CD4-positive, alpha-beta T cell treated with Interleukin-17A for 1 hour (primary cell): ENCODE measurements around the gene ZNF480.
A peak's percentile ranks its signal among the peaks of the same experiment; 100 is the strongest.
"Not testable (repeated sequence)": the region's sequence is repeated elsewhere in the genome, so short reads cannot be mapped to it uniquely, and the experiment has no call there.

Experiments used
- DNase-seq: peaks from one replicate; pipeline ENCODE4 v3.0.0-alpha.2; 2020

Gene ZNF480

DNA sequence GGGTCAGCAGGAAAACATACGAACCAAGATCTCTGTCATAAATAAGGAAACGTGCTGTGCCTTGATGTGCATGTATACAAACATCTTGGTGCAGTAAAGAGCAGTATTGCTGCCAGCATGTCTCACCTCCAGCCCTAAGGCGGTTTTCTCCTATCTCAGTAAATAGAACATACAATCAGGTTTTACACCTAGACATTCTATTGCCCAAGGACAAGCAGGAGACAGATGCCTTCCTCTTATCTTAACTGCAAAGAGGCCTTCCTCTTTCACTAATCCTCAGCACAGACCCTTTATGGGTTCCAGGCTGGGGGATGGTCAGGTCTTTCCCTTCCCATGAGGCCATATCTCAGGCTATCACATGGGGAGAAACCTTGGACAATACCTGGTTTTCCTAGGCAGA lies 42.1 kb downstream of the ZNF480 start:
- DNase-seq, result not testable (repeated sequence)

DNA sequence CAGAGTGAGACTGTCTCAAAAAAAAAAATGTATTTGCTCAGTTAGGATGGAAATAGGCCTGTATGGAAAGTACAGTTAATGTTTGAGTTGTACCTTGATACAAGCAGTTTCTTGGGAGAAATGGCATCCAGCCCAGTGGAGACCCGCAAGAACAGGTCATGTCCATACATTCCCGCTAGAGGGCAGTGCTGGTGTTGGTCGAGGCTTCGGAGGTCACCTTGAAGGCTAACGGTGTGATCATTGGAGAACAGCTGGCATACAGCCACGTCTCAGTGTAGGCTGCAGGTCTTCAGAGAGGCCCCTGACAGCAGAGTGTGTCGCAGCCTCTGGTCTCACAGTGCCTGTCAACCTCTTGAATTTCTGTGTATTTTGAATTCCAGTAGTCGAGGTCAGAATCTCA lies 46.6 kb downstream of the ZNF480 start:
- peak; percentile 72 for DNase-seq

DNA sequence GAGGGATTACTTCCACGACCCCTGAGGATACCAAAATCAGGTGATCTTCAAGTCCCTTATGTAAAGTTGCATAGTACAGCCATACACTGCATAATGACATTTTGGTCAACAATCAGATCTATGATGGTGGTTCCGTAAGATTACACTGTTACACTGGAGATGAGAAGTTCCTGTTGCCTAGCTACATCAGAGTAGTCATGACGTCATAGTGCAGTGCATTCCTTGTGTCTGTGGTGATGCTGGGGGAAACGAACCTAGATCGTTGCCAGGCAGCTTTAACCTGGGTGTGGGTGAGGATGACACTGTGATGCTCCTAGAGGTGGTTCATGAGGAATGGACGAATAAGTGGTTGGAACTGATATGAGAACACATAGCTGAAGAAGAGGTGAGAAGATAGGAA lies 48.2 kb downstream of the ZNF480 start:
- no peak for DNase-seq

DNA sequence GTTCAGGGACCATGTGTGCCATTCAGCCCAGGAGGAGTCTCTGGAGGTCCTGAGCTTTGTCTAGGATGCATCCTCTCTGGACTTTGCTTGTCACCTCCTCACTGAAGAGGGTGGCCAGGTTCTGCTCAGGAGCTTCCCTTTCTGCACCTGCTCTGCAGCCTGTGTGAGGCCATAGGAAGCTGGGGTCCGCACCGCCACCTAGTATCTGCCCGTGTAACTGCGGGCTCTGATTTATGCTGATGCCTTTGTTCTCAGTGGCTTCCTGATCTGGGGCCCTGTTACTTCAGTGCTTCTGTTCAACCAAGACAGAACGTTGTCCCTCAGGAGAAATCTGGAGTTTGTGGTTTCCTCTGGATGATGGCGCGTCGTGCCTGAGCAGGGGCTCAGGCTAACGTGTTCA lies 54.5 kb downstream of the ZNF480 start:
- no peak for DNase-seq

DNA sequence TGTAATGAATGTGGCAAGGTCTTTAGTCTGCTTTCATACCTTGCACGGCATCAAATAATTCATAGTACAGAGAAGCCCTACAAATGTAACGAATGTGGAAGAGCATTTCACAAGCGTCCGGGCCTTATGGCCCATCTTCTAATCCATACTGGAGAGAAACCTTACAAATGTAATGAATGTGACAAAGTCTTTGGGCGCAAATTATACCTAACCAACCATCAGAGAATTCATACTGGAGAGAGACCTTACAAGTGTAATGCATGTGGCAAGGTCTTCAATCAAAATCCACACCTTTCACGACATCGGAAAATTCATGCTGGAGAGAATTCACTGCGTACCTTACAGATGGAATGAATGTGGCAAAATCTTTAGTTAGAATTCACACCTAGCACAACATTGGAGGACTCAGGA lies 69.5 kb downstream of the ZNF480 start:
- DNase-seq, result no peak

DNA sequence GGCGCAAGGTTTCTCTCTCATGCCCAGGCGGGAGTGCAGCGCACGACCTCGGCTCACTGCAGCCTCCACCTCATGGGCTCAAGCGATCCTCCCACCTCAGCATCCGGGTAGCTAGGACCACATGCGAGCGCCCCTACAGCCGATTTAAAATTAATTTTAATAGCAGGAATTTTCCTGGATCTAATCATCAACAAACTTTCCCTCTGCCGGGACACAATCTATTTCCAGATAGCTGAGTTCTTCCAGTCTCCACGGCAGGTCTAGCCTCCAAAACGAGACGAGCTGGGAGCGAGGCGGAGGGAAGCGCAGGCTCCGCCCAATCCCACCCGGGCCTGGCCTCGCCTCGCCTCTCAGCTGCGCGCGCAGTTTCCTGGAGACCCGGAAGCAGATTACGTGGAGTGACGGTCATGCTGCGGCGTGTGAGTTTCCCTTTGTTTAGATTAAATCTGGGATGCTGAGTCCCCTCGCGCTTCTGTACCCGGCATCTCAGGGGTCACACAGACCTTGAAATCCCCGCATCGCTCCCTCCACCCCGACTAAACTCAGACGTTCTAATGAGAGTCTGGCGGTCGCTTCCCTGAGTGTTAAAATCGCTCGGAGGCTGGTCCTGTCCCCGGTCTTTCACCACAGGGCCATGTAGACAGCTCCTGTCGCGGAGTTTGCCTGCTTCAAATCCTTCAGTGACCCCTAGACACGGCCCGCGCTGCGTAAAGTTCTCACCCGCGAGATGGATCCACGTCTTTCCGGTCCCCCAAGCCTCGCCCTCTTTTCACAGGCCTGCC lies 72.8 kb downstream of the ZNF480 start, which contains the start of gene ZNF880:
ZNF880 (plus strand) TSS at position 365 of the 782 bp plus-strand sequence; CDS start at position 408, 43 bp downstream.
- peak; percentile 92 for DNase-seq

DNA sequence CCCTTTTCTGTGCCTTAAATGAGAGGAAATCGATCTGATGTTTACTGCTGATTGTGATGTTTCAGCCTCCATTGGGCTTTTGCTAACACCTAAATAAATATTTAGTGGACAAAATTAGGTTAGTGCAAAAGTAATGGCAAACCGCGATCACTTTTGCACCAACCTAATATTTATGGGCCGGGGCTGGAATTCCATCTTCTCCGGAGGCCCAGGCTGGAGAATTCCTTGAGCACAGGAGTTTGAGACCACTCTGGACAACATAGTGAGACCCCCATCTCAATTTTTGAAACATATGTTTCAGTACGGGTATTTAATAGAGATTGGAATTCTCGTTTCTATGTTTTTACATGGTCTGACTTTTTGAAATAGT lies 73.4 kb downstream of the ZNF480 start:
- no peak for DNase-seq
